Measurements from ENCODE around the gene MRPL4. TPM values are rescaled to one million over a fixed set of nuclear protein-coding genes. Genes with fewer than 3 reads are reported as not detected.

The MRPL4 gene
- total RNA-seq, 1 experiment from 2014 or later: 85.9 TPM

GRCh38 chr19:10284065-10284959 lies 32.3 kb downstream of the MRPL4 start:
- H3K27me3 ChIP-seq (replicated peaks; ENCODE audit: control insufficient read depth, insufficient read depth, low read length): no peaks in the 10 kb centered on the region
- Mint-ChIP-seq H3K4me1 (ENCODE audit: low read depth, unreplicated experiment) (peaks cover 22% of the 10 kb centered on the region), H3K9me3 (ENCODE audit: unreplicated experiment) (no peaks in the 10 kb centered on the region), H3K27me3 (ENCODE audit: insufficient read depth, unreplicated experiment) (no peaks in the 10 kb centered on the region), H3K27ac (ENCODE audit: unreplicated experiment) (no peak overlapping the region), H3K4me3 (ENCODE audit: unreplicated experiment) (no peak overlapping the region), H3K36me3 (ENCODE audit: insufficient read depth, unreplicated experiment) (peaks cover 16% of the 10 kb centered on the region)
- no peak for DNase-seq
- TF ChIP-seq CTCF (IDR thresholded peaks at IDR 0.05; ENCODE audit: insufficient read depth in 1 of 2, low read depth in 1 of 2, low read length in 1 of 2, severe bottlenecking in 1 of 2, unreplicated experiment in 1 of 2): no peak
- CTCF ChIA-PET: interaction anchor here (0.6 to 1.8 kb wide), 2 partner anchors 14 to 422 kb away, joined by 5 read pairs; partner anchors contain the start of gene ICAM1
- H3K9me3 ChIP-seq: no peaks in the 10 kb centered on the region
- intact Hi-C loops (cut with micrococcal nuclease; ENCODE audit: unreplicated experiment): no loop called here
- POLR2A ChIA-PET: no interaction called here
- no peak overlapping the region for H3K4me3 ChIP-seq (ENCODE audit: low read depth, low read length)
- peaks cover 3% of the 10 kb centered on the region; the same call in 1 of the 2 replicates for H3K36me3 ChIP-seq (ENCODE audit: control insufficient read depth, insufficient read depth, low read length)
- no TSS peak for BruUV-seq (replicated peaks)
- H3K4me1 ChIP-seq: peaks cover 47% of the 10 kb centered on the region

DNA sequence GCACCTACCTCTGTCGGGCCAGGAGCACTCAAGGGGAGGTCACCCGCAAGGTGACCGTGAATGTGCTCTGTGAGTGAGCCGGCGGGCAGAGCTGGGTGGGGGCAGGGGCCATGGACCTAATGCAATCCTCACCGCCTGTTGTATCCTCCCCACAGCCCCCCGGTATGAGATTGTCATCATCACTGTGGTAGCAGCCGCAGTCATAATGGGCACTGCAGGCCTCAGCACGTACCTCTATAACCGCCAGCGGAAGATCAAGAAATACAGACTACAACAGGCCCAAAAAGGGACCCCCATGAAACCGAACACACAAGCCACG lies 32.9 kb downstream of the MRPL4 start:
- Mint-ChIP-seq H3K9me3 (ENCODE audit: unreplicated experiment) (no peaks in the 10 kb centered on the region), H3K27ac (ENCODE audit: unreplicated experiment) (peak overlapping the region; percentile 33), H3K4me3 (ENCODE audit: unreplicated experiment) (no peak overlapping the region), H3K27me3 (ENCODE audit: insufficient read depth, unreplicated experiment) (no peaks in the 10 kb centered on the region), H3K4me1 (ENCODE audit: low read depth, unreplicated experiment) (peaks cover 18% of the 10 kb centered on the region), H3K36me3 (ENCODE audit: insufficient read depth, unreplicated experiment) (peaks cover 14% of the 10 kb centered on the region)
- peaks cover 3% of the 10 kb centered on the region; the same call in 1 of the 2 replicates for H3K36me3 ChIP-seq (ENCODE audit: control insufficient read depth, insufficient read depth, low read length)
- POLR2A ChIA-PET: no interaction called here
- no peak overlapping the region for H3K4me3 ChIP-seq (ENCODE audit: low read depth, low read length)
- no peaks in the 10 kb centered on the region for H3K9me3 ChIP-seq
- TF ChIP-seq CTCF (IDR thresholded peaks at IDR 0.05; ENCODE audit: insufficient read depth in 1 of 2, low read depth in 1 of 2, low read length in 1 of 2, severe bottlenecking in 1 of 2, unreplicated experiment in 1 of 2): no peak
- no peak for DNase-seq
- H3K27me3 ChIP-seq (replicated peaks; ENCODE audit: control insufficient read depth, insufficient read depth, low read length): no peaks in the 10 kb centered on the region
- intact Hi-C loops (cut with micrococcal nuclease; ENCODE audit: unreplicated experiment): loop anchor here (5.0 kb wide), 1 partner anchor 47 kb away; the partner anchor contains the start of gene RAVER1
- CTCF ChIA-PET: no interaction called here
- peaks cover 47% of the 10 kb centered on the region for H3K4me1 ChIP-seq
- BruUV-seq (replicated peaks): no TSS peak

DNA sequence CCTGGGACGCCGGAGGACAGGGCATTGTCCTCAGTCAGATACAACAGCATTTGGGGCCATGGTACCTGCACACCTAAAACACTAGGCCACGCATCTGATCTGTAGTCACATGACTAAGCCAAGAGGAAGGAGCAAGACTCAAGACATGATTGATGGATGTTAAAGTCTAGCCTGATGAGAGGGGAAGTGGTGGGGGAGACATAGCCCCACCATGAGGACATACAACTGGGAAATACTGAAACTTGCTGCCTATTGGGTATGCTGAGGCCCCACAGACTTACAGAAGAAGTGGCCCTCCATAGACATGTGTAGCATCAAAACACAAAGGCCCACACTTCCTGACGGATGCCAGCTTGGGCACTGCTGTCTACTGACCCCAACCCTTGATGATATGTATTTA lies 33.4 kb downstream of the MRPL4 start:
- no peaks in the 10 kb centered on the region for H3K27me3 ChIP-seq (replicated peaks; ENCODE audit: control insufficient read depth, insufficient read depth, low read length)
- Mint-ChIP-seq H3K27ac (ENCODE audit: unreplicated experiment) (peak overlapping the region; percentile 33), H3K4me1 (ENCODE audit: low read depth, unreplicated experiment) (peaks cover 20% of the 10 kb centered on the region), H3K9me3 (ENCODE audit: unreplicated experiment) (no peaks in the 10 kb centered on the region), H3K36me3 (ENCODE audit: insufficient read depth, unreplicated experiment) (peaks cover 14% of the 10 kb centered on the region), H3K27me3 (ENCODE audit: insufficient read depth, unreplicated experiment) (peaks cover 3% of the 10 kb centered on the region), H3K4me3 (ENCODE audit: unreplicated experiment) (no peak overlapping the region)
- ChIA-PET POLR2A (no interaction called here), CTCF (interaction anchor here (0.6 kb wide), 1 partner anchor 12 kb away, joined by 4 read pairs; no protein-coding TSS in a partner anchor)
- H3K4me3 ChIP-seq (ENCODE audit: low read depth, low read length): no peak overlapping the region
- no peak for DNase-seq
- TSS peak; percentile 6 for BruUV-seq (replicated peaks)
- peaks cover 3% of the 10 kb centered on the region; the same call in 1 of the 2 replicates for H3K36me3 ChIP-seq (ENCODE audit: control insufficient read depth, insufficient read depth, low read length)
- TF ChIP-seq CTCF (IDR thresholded peaks at IDR 0.05; ENCODE audit: insufficient read depth in 1 of 2, low read depth in 1 of 2, low read length in 1 of 2, severe bottlenecking in 1 of 2, unreplicated experiment in 1 of 2): no peak
- H3K4me1 ChIP-seq: peaks cover 49% of the 10 kb centered on the region
- H3K9me3 ChIP-seq: no peaks in the 10 kb centered on the region
- intact Hi-C loops (cut with micrococcal nuclease; ENCODE audit: unreplicated experiment): loop anchor here (5.0 kb wide), 1 partner anchor 47 kb away; the partner anchor contains the start of gene RAVER1
